ENCODE results near the gene GABRE. TPM values are rescaled to one million over a fixed set of nuclear protein-coding genes. Genes with fewer than 3 reads are reported as not detected.

GABRE gene
- total and polyA plus RNA-seq, 2 of the 13 experiments (the other 11 are each of a cell fraction or from before 2014, with no cell fraction given), result 12.2 to 66.2 TPM

MicroRNAs within 50 kb of the gene (microRNA counts, 767-probe panel; counts per million panel counts)
- microRNA hsa-miR-224-5p (not detected), microRNA hsa-miR-452-5p (not detected)

Small RNA genes lying within 50 kb of the gene (microRNA-seq; reads per million reads assigned to microRNA genes)
- gene MIR224 (1,794 reads per million, percentile 93 among the genes with 10 or more reads in this experiment), gene MIR452 (2,909 reads per million, percentile 95 among the genes with 10 or more reads in this experiment)

Other genes starting within 250 kb of the GABRE start
- gene CNGA2, start 239.9 kb downstream of the GABRE start, total RNA-seq (2016; rRNA removed; fragmentation: Illumina TruSeq; extraction: Trizol), result not detected in 2 replicates
- gene CNGA2, start 239.9 kb downstream of the GABRE start, polyA plus RNA-seq (2011; rRNA removed), result not detected in 2 replicates
- not detected in 2 replicates for gene MAGEA4, start 61.8 kb downstream of the GABRE start, total RNA-seq (2016; rRNA removed; fragmentation: Illumina TruSeq; extraction: Trizol)
- gene MAGEA4, start 61.8 kb downstream of the GABRE start, polyA plus RNA-seq (2011; rRNA removed), result not detected in 2 replicates
- not detected in 2 replicates for gene MAGEA10, start 163.9 kb upstream of the GABRE start, total RNA-seq (2016; rRNA removed; fragmentation: Illumina TruSeq; extraction: Trizol)
- not detected in 2 replicates for gene MAGEA10, start 163.9 kb upstream of the GABRE start, polyA plus RNA-seq (2011; rRNA removed)

Data from HepG2 (cell line).